Skeletal muscle tissue (tissue), 4 donors: ENCODE results near the gene TRIM44. TPM values are rescaled to one million over a fixed set of nuclear protein-coding genes. Genes with fewer than 3 reads are reported as not detected.
"Not testable (repeated sequence)": the region's sequence is repeated elsewhere in the genome, so short reads cannot be mapped to it uniquely, and the experiment has no call there.

Experiments used
- H3K27ac ChIP-seq: one replicate; pipeline ENCODE4 v1.7.0; 2013; ENCODE audit warnings: mild to moderate bottlenecking, low read depth, low read length, inconsistent platforms
- H3K27me3 ChIP-seq, 3 donors: one replicate each; pipeline ENCODE4 v1.7.0; 2013; ENCODE audit warnings: low read length in 3 of 3; ENCODE audit not compliant: control insufficient read depth in 3 of 3, insufficient read depth in 3 of 3
- H3K36me3 ChIP-seq, 3 donors: one replicate each; pipeline ENCODE4 v1.7.0; 2013; ENCODE audit warnings: low read length in 3 of 3; ENCODE audit not compliant: control insufficient read depth in 3 of 3, insufficient read depth in 3 of 3
- H3K4me1 ChIP-seq, 3 donors: one replicate each; pipeline ENCODE4 v1.7.0; 2013; ENCODE audit warnings: low read length in 3 of 3, mild to moderate bottlenecking in 3 of 3; ENCODE audit not compliant: control insufficient read depth in 3 of 3, insufficient read depth in 3 of 3
- H3K4me3 ChIP-seq, 3 donors: one replicate each; pipeline ENCODE4 v1.7.0; 2013; ENCODE audit warnings: low read length in 3 of 3
- H3K9ac ChIP-seq, 3 donors: one replicate each; pipeline ENCODE4 v1.7.0; 2013; ENCODE audit warnings: low read length in 3 of 3, mild to moderate bottlenecking in 3 of 3, moderate library complexity in 2 of 3, low read depth in 1 of 3
- H3K9me3 ChIP-seq, 3 donors: one replicate each; pipeline ENCODE4 v1.7.0; 2013; ENCODE audit warnings: low read length in 3 of 3; ENCODE audit not compliant: control insufficient read depth in 3 of 3
- total RNA-seq: library from RNA; depleted of rRNA; stranded (reverse); fragments of >200 nt; gene quantifications from one replicate; pipeline ENCODE4 v1.2.3, GENCODE V29; 2014
- donor health status: Osteomylitis.

The TRIM44 gene
- total RNA-seq, 1 donor from 2014 or later, result 11.5 TPM

DNA sequence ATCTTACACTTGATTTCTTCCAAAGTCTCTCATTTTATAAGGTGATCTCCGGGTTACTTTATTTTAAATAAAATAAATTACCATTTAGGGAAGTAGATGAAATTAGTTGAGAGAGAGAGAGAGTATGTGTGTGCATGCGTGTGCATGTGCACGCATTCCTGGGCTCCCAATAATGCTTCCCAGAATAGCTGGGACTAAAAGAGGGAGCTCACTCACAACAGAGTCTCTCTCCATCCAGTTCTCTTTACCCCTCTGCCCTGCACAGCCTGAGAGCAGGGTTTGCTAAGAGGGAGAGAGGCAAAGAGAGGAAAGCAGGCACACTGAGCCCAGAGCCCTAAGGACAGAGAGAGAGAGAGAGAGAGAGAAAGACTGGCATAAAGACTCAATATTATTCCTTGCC is 11.3 kb upstream of the TRIM44 start:
- no peak overlapping the region for H3K9ac ChIP-seq
- H3K27ac ChIP-seq, result no peak overlapping the region
- peaks cover under 1 to 7% (median 3%) of the 10 kb centered on the region in 3 donors for H3K27me3 ChIP-seq
- no peaks in the 10 kb centered on the region for H3K4me1 ChIP-seq
- no peak overlapping the region for H3K4me3 ChIP-seq
- no peaks in the 10 kb centered on the region for H3K36me3 ChIP-seq
- no peaks in the 10 kb centered on the region for H3K9me3 ChIP-seq

DNA sequence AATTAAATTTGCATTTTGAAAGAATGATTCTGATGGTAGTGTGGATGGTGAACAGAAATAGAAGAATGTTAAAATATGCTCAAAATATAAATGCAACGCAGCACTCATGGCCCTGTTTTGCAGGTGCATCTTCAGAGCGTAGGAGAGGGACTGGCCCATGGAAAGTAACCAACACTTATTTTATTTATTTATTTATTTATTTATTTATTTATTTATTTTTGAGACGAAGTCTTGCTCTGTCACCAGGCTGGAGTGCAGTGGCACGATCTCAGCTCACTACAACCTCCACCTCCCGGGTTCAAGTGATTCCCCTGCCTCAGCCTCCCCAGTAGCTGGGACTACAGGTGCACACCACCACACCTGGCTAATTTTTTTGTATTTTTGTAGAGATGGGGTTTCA is 9.8 kb upstream of the TRIM44 start:
- not testable (repeated sequence) for H3K4me3 ChIP-seq, H3K27ac ChIP-seq, H3K9me3 ChIP-seq, H3K9ac ChIP-seq, H3K4me1 ChIP-seq, H3K36me3 ChIP-seq
- H3K27me3 ChIP-seq, result peaks cover 5 to 13% (median 8%) of the 10 kb centered on the region in 3 donors

DNA sequence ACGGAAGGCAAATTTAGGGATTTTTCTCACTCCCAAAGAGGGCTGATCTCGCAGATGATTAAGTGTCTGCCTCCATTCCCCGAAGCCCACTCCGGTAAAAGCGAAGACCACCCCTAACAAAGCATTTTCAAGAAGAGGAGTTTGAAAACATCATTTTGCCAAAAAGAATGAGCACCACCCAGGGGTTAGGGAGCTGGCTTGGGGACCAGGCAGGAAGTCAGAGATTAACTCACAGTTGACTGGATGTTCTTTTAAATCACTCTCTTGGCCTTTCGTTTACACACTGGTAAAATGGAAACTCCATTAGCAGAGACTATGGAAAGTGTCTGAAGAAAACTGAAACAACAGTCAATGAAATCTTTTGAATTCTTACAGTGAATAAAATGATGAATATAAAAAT is 7.9 kb upstream of the TRIM44 start:
- Histone ChIP-seq H3K9ac (no peak overlapping the region), H3K4me3 (no peak overlapping the region), H3K27ac (no peak overlapping the region), H3K9me3 (no peaks in the 10 kb centered on the region), H3K36me3 (no peaks in the 10 kb centered on the region), H3K27me3 (peaks cover 5 to 13% (median 8%) of the 10 kb centered on the region in 3 donors), H3K4me1 (no peaks in the 10 kb centered on the region)

DNA sequence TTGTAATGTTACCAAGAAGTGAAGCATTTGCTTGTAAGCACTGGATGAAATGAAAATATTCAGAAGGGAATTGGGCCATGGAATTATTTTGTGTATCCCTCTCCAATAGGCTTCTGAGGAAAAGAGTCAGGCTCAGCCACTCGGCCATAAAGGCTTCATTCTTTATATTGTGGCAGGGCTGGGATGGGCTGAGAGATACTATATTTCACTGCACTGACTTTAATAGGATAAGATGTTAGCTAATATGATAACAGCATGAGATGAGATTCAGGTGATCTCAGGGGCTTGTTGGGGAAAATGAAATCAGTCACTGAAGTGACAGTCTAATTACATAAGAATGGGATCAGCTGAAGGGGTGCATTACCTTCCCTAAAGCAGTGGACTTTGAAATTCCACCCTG is 7.3 kb upstream of the TRIM44 start:
- Histone ChIP-seq H3K4me1 (no peaks in the 10 kb centered on the region), H3K27me3 (peaks cover 5 to 13% (median 8%) of the 10 kb centered on the region in 3 donors), H3K36me3 (no peaks in the 10 kb centered on the region), H3K27ac (no peak overlapping the region), H3K4me3 (no peak overlapping the region), H3K9ac (no peak overlapping the region), H3K9me3 (no peaks in the 10 kb centered on the region)

DNA sequence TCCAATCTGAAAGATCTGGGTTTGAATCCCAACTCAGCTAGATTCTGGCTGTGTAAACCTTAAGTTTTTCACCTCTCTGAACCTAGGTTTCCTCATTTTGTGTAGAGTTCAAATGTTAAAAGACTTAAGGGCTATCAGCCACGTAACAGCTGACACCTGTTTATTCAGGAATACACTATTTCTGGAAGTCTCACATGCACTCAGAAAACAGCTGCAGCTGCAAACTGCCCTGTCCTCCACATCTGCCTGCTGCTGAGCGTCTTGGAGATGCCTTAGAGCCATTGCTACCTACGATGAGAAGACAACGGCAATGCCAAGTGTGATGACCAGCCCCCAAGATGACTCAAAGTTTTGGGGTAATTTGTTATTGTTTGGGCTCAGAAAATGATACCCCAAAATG is 6.7 kb upstream of the TRIM44 start:
- Histone ChIP-seq H3K27me3 (peaks cover 5 to 13% (median 8%) of the 10 kb centered on the region in 3 donors), H3K4me1 (no peaks in the 10 kb centered on the region), H3K9me3 (no peaks in the 10 kb centered on the region), H3K9ac (no peak overlapping the region), H3K27ac (no peak overlapping the region), H3K36me3 (no peaks in the 10 kb centered on the region), H3K4me3 (no peak overlapping the region)

DNA sequence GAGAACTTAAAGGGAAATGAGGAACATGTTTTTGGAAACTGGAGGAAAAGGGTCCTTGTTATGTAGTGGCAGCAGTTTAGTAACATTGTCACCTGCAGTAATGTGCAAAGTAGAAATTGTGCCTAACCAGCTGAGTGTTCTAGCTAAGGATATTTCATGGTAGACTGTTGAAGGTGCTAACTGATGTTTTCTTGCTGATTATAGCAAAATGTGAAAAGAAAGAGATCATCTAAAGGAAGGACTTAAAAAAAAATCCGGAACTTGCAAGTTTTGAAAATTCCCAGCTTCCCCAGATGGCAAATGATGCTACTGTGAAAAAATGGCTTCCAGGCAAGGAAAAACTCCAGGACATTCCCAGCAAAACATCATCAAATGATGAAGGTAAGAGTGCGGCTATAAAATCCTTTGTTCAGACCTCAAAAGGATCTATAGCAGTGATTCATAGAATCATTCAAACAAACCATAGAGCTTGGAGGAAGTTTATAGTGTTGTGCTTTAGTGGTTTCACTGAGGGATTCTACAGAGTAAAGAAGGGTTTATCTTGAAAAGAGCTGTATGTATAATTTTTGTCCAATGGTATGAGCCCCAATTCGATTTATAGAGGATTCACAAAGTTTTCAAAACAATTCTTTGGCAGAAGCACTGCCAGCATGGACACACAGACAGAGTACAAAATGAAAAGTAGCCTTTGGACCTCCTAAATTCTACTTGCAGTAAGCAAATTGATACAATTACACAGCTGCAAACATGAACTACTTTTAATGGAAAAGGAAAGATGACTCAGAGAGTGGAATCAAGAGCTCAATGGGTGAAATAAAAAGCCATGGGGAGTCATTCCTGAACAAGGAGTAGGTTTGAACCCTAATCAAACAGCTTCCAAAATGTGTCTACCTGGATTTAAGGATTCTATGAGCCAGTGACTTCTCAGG is 4.3 kb upstream of the TRIM44 start:
- H3K36me3 ChIP-seq, result no peaks in the 10 kb centered on the region
- H3K4me3 ChIP-seq, result no peak overlapping the region
- no peak overlapping the region for H3K9ac ChIP-seq
- H3K27ac ChIP-seq, result no peak overlapping the region
- peaks cover 5 to 13% (median 8%) of the 10 kb centered on the region in 3 donors for H3K27me3 ChIP-seq
- peaks cover 9 to 15% (median 12%) of the 10 kb centered on the region in 3 donors for H3K4me1 ChIP-seq
- H3K9me3 ChIP-seq, result no peaks in the 10 kb centered on the region

DNA sequence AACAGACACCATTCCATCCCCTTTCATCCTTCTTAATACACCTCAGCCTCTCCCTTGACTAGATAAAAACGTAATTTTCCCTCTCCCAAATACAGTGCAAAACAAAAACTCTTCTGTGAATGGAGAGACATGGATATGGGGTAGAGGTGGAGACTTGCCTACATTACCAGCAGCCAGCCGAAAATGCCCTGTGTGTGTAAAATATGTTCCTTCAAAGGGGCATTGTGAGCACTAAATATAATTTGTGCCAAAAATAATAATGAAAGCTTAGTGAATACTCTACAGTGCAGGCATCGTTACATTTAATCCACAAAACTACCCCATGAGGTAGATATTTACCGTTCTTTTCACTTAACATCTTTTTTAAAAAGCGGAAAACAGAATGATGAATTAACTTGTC is 1.0 kb upstream of the TRIM44 start:
- H3K27me3 ChIP-seq, result peaks cover 1 to 4% (median 3%) of the 10 kb centered on the region in 3 donors

DNA sequence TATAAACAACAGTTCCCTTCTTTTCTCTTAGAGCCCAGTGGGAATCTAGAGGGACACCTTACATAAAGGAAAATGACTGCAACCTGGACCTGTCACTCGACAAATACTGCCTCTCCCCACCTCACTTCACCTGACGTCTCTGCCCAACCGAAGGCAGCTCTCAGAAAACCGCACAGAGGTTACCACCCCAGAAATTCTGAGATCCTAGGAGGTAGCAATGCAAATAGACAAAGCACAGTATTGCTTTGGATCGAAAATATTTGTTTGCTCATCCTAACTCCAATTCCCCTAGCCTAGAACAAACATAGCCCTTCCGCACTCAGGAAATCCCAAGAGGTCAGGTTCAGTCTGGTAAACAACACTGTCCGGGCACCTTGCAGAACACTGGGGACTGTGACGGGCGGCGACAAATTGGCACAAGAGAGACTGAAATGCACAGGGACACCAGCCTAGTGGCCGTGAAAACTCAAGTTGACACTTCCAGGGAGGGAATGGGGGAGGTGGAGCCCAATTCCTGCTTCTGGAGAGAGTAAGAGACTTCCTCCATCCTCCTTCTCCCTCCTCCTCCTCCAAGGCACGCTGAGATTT is 420 bp upstream of the TRIM44 start:
- Histone ChIP-seq H3K4me3 (peak overlapping the region; percentile 98 to 99 (median 99)), H3K9ac (peak overlapping the region; percentile 95 to 98 (median 96)), H3K9me3 (no peaks in the 10 kb centered on the region), H3K27ac (peak overlapping the region; percentile 95), H3K36me3 (no peaks in the 10 kb centered on the region), H3K27me3 (no peaks in the 10 kb centered on the region), H3K4me1 (peaks cover 18 to 20% (median 19%) of the 10 kb centered on the region in 3 donors)

More for the DNA sequence above, 1.0 kb upstream of the TRIM44 start:
- peak overlapping the region; percentile 95 for H3K27ac ChIP-seq
- H3K9me3 ChIP-seq, result no peaks in the 10 kb centered on the region
- H3K4me3 ChIP-seq, result peak overlapping the region; percentile 98 to 99 (median 99)
- H3K4me1 ChIP-seq, result peaks cover 18 to 20% (median 19%) of the 10 kb centered on the region in 3 donors
- peak overlapping the region; percentile 95 to 98 (median 96) for H3K9ac ChIP-seq
- no peaks in the 10 kb centered on the region for H3K36me3 ChIP-seq

DNA sequence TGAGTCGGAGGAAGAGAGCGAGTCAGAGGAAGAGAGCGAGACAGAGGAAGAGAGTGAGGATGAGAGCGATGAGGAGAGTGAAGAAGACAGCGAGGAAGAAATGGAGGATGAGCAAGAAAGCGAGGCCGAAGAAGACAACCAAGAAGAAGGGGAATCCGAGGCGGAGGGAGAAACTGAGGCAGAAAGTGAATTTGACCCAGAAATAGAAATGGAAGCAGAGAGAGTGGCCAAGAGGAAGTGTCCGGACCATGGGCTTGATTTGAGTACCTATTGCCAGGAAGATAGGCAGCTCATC is 780 bp downstream of the TRIM44 start:
- Histone ChIP-seq H3K4me3 (peak overlapping the region; percentile 98 to 99 (median 99)), H3K4me1 (peaks cover 18 to 20% (median 19%) of the 10 kb centered on the region in 3 donors), H3K36me3 (no peaks in the 10 kb centered on the region), H3K9me3 (no peaks in the 10 kb centered on the region), H3K9ac (peak overlapping the region; percentile 95 to 98 (median 96)), H3K27me3 (no peaks in the 10 kb centered on the region), H3K27ac (peak overlapping the region; percentile 95)

DNA sequence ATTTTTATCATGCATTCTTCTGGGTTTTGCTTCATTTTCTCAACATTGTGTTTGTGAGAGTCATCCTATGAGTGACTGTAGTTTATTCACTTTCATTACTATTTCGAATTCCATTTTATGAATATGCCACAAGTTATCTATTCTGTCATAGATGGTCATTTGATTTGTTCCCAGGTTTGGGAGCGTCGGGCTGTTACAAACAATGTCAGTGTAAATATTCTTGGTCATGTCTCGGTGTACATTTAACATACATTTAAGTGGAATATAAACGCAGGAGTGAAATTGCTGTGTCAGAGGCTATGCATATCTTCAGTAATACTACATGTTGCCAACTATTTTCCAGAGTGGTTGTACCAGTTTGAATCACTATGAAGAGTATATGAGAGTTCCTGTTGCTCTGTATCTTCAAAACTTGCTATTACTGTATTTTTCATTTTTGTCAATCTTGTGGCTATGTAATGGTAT is 2.4 kb downstream of the TRIM44 start:
- H3K9me3 ChIP-seq, result no peaks in the 10 kb centered on the region
- H3K9ac ChIP-seq, result no peak overlapping the region
- H3K4me3 ChIP-seq, result peak overlapping the region in 2 of 3 donors; percentile 41 to 98
- H3K27ac ChIP-seq, result no peak overlapping the region
- no peaks in the 10 kb centered on the region for H3K36me3 ChIP-seq
- H3K4me1 ChIP-seq, result peaks cover 18 to 20% (median 19%) of the 10 kb centered on the region in 3 donors
- no peaks in the 10 kb centered on the region for H3K27me3 ChIP-seq
